GM21423 (cell line): ENCODE results near the gene DPM1.

Experiments used
- ATAC-seq: cut with Tn5 transposase; IDR thresholded peaks from one replicate; pipeline ENCODE4 v1.9.1; 2021; ENCODE audit warnings: mild to moderate bottlenecking, moderate library complexity; ENCODE audit not compliant: unreplicated experiment

The DPM1 gene

GRCh38 chr20:50957798-50958614, at the start of gene DPM1:
TSS of gene DPM1 (minus strand) at chr20:50958532. CDS start at chr20:50958523, 9 bp downstream.
- ATAC-seq = peak; percentile 71

GRCh38 chr20:51005214-51005613, 46.9 kb upstream of the DPM1 start:
- ATAC-seq = no peak

- ATAC-seq = no peak
Observed at GRCh38 chr20:51004781-51005180, 46.4 kb upstream of the DPM1 start.

GRCh38 chr20:51004305-51004727, 46.0 kb upstream of the DPM1 start:
- no peak for ATAC-seq

- no peak for ATAC-seq
Observed at GRCh38 chr20:51003753-51004152, 45.4 kb upstream of the DPM1 start.

- no peak for ATAC-seq
Observed at GRCh38 chr20:51002633-51003032, 44.3 kb upstream of the DPM1 start.

- no peak for ATAC-seq
Observed at GRCh38 chr20:51001430-51002265, 43.3 kb upstream of the DPM1 start.

GRCh38 chr20:50999355-50999754, 41.0 kb upstream of the DPM1 start:
- ATAC-seq = no peak

GRCh38 chr20:50996901-50997865, 38.9 kb upstream of the DPM1 start:
- no peak for ATAC-seq

- ATAC-seq = no peak
Observed at GRCh38 chr20:50995506-50995905, 37.2 kb upstream of the DPM1 start.

GRCh38 chr20:50993876-50994275, 35.5 kb upstream of the DPM1 start:
- no peak for ATAC-seq

GRCh38 chr20:50992733-50993457, 34.6 kb upstream of the DPM1 start:
- ATAC-seq = peak; percentile 83

- no peak for ATAC-seq
Observed at GRCh38 chr20:50992336-50992732, 34.0 kb upstream of the DPM1 start.

GRCh38 chr20:50991076-50991475, 32.7 kb upstream of the DPM1 start:
- ATAC-seq = no peak

- peak; percentile 53 for ATAC-seq
Observed at GRCh38 chr20:50987493-50988210, 29.3 kb upstream of the DPM1 start.

- no peak for ATAC-seq
Observed at GRCh38 chr20:50983321-50983720, 25.0 kb upstream of the DPM1 start.

GRCh38 chr20:50982363-50982762, 24.0 kb upstream of the DPM1 start:
- ATAC-seq = no peak

GRCh38 chr20:50981714-50982048, 23.3 kb upstream of the DPM1 start:
- ATAC-seq = no peak

GRCh38 chr20:50980851-50981713, 22.8 kb upstream of the DPM1 start:
- no peak for ATAC-seq
